HEK293T (cell line): ENCODE results near the gene LYSMD3.

ENCODE experiments used
- CTCF ChIA-PET: fragments of 350-600 bp; formaldehyde crosslinking; extraction: SDS; loops from one replicate; lab custom pipeline; 2021; ENCODE audit warnings: antibody characterized with exemption, inconsistent platforms; lab: Yijun Ruan, JAX
- POLR2A ChIA-PET: fragments of 350-600 bp; formaldehyde crosslinking; extraction: SDS; loops from one replicate; lab custom pipeline; 2020; ENCODE audit warnings: antibody characterized with exemption, inconsistent platforms; lab: Yijun Ruan, JAX
- DNase-seq: peaks from one replicate; pipeline ENCODE4 v3.0.0; 2012; ENCODE audit warnings: mixed read lengths; ENCODE audit errors: extremely low spot score
- ARNT ChIP-seq: fragments of 450-650 bp; IDR thresholded peaks from 2 replicates; pipeline ENCODE4 v1.6.1; 2017; ENCODE audit warnings: mild to moderate bottlenecking
- BHLHE40 ChIP-seq: fragments of 450-650 bp; IDR thresholded peaks from 2 replicates; pipeline ENCODE4 v1.6.1; 2016; ENCODE audit warnings: mild to moderate bottlenecking, moderate library complexity, borderline replicate concordance
- CTBP1 ChIP-seq: fragments of 450-650 bp; IDR thresholded peaks from 2 replicates; pipeline ENCODE4 v1.6.1; 2016; ENCODE audit warnings: borderline replicate concordance
- ELF4 ChIP-seq: fragments of 450-650 bp; IDR thresholded peaks from 2 replicates; pipeline ENCODE4 v1.6.1; 2017; ENCODE audit warnings: antibody characterized with exemption
- FOXA1 ChIP-seq: fragments of 450-650 bp; IDR thresholded peaks from 2 replicates; pipeline ENCODE4 v1.6.1; 2016; ENCODE audit warnings: mild to moderate bottlenecking
- FOXK2 ChIP-seq: fragments of 450-650 bp; IDR thresholded peaks from 2 replicates; pipeline ENCODE4 v1.6.1; 2016; ENCODE audit warnings: mild to moderate bottlenecking
- FOXM1 ChIP-seq: fragments of 450-650 bp; IDR thresholded peaks from 2 replicates; pipeline ENCODE4 v1.6.1; 2017; ENCODE audit warnings: mild to moderate bottlenecking, borderline replicate concordance
- HDGF ChIP-seq: fragments of 450-650 bp; IDR thresholded peaks from 2 replicates; pipeline ENCODE4 v1.6.1; 2017; ENCODE audit warnings: antibody characterized with exemption, borderline replicate concordance
- L3MBTL2 ChIP-seq: fragments of 450-650 bp; conservative IDR thresholded peaks from 2 replicates; pipeline ENCODE4 v1.6.1; 2016; ENCODE audit warnings: mild to moderate bottlenecking
- LEF1 ChIP-seq: fragments of 450-650 bp; IDR thresholded peaks from 2 replicates; pipeline ENCODE4 v1.6.1; 2017; ENCODE audit warnings: mild to moderate bottlenecking, borderline replicate concordance
- NFRKB ChIP-seq: fragments of 450-650 bp; IDR thresholded peaks from 2 replicates; pipeline ENCODE4 v1.6.1; 2016; ENCODE audit warnings: mild to moderate bottlenecking, moderate library complexity
- PKNOX1 ChIP-seq: fragments of 450-650 bp; IDR thresholded peaks from 2 replicates; pipeline ENCODE4 v1.6.1; 2016
- SP1 ChIP-seq: fragments of 450-650 bp; IDR thresholded peaks from 2 replicates; pipeline ENCODE4 v1.6.1; 2017
- SUZ12 ChIP-seq: fragments of 450-650 bp; IDR thresholded peaks from 2 replicates; pipeline ENCODE4 v1.6.1; 2016; ENCODE audit warnings: mild to moderate bottlenecking
- TARDBP ChIP-seq: fragments of 450-650 bp; IDR thresholded peaks from 2 replicates; pipeline ENCODE4 v1.6.1; 2016
- ZNF384 ChIP-seq: fragments of 450-650 bp; IDR thresholded peaks from 2 replicates; pipeline ENCODE4 v1.6.1; 2016

LYSMD3 gene

GRCh38 chr5:90557871-90558270 lies 28.5 kb upstream of the LYSMD3 start:
- ChIA-PET POLR2A (interaction anchor here (0.8 to 2.3 kb wide), 7 partner anchors 10 to 148 kb away, joined by 3 to 11 read pairs (median 5); partner anchors contain the start of genes CETN3, MBLAC2 and POLR3G), CTCF (no interaction called here)
- no peak for DNase-seq
- TF ChIP-seq SP1 (no peak), L3MBTL2 (peak; percentile 42)

- ChIA-PET POLR2A (interaction anchor here (0.6 to 2.3 kb wide), 7 partner anchors 10 to 147 kb away, joined by 3 to 11 read pairs (median 5); partner anchors contain the start of genes CETN3, MBLAC2 and POLR3G), CTCF (no interaction called here)
- TF ChIP-seq FOXK2 (no peak), SP1 (no peak), PKNOX1 (no peak), NFRKB (no peak), BHLHE40 (no peak), LEF1 (no peak), HDGF (no peak), TARDBP (no peak), ARNT (no peak), FOXM1 (no peak), ZNF384 (no peak), L3MBTL2 (no peak), ELF4 (no peak), CTBP1 (no peak), SUZ12 (no peak), FOXA1 (no peak)
These were observed 28.0 kb upstream of the LYSMD3 start for GRCh38 chr5:90557391-90557790.

GRCh38 chr5:90555666-90556065 lies 26.3 kb upstream of the LYSMD3 start:
- POLR2A ChIA-PET: interaction anchor here (0.9 to 1.0 kb wide), 2 partner anchors 27 to 81 kb away, joined by 4 read pairs; partner anchors contain the start of genes LYSMD3, MBLAC2 and POLR3G

More at GRCh38 chr5:90557391-90557790, 28.0 kb upstream of the LYSMD3 start:
- no peak for DNase-seq

GRCh38 chr5:90554358-90555006 lies 25.1 kb upstream of the LYSMD3 start:
- POLR2A ChIA-PET: interaction anchor here (1.1 kb wide), 1 partner anchor 80 kb away, joined by 3 read pairs; the partner anchor contains the start of genes MBLAC2 and POLR3G
- TF ChIP-seq HDGF: no peak
- CTCF ChIA-PET: no interaction called here
- DNase-seq: no peak

More at GRCh38 chr5:90555666-90556065, 26.3 kb upstream of the LYSMD3 start:
- no peak for DNase-seq
- CTCF ChIA-PET: no interaction called here
- no peak for TF ChIP-seq SP1
- TF ChIP-seq FOXM1: no peak
- TF ChIP-seq TARDBP: no peak
- no peak for TF ChIP-seq ARNT
- TF ChIP-seq ELF4: no peak
- no peak for TF ChIP-seq L3MBTL2
- TF ChIP-seq CTBP1: no peak
- no peak for TF ChIP-seq FOXK2
- no peak for TF ChIP-seq SUZ12
- TF ChIP-seq ZNF384: no peak
- no peak for TF ChIP-seq BHLHE40
- TF ChIP-seq NFRKB: no peak
- TF ChIP-seq PKNOX1: no peak
- TF ChIP-seq LEF1: no peak

GRCh38 chr5:90553711-90554110 lies 24.3 kb upstream of the LYSMD3 start:
- POLR2A ChIA-PET: interaction anchor here (1.1 kb wide), 1 partner anchor 79 kb away, joined by 3 read pairs; the partner anchor contains the start of genes MBLAC2 and POLR3G
- TF ChIP-seq SUZ12: no peak
- no peak for TF ChIP-seq BHLHE40
- TF ChIP-seq LEF1: no peak
- no peak for TF ChIP-seq CTBP1
- TF ChIP-seq ELF4: no peak
- no peak for TF ChIP-seq FOXM1
- no peak for TF ChIP-seq HDGF
- no peak for TF ChIP-seq FOXA1
- no peak for TF ChIP-seq TARDBP
- no peak for TF ChIP-seq ARNT
- no peak for TF ChIP-seq ZNF384
- no peak for TF ChIP-seq SP1
- no peak for TF ChIP-seq NFRKB
- no peak for TF ChIP-seq FOXK2
- CTCF ChIA-PET: no interaction called here
- DNase-seq: no peak

GRCh38 chr5:90551376-90551775 lies 22.0 kb upstream of the LYSMD3 start:
- ChIA-PET POLR2A (no interaction called here), CTCF (interaction anchor here (0.6 kb wide), 1 partner anchor 19 kb away, joined by 6 read pairs; no protein-coding TSS in a partner anchor)
- DNase-seq: no peak
- TF ChIP-seq HDGF (no peak), NFRKB (no peak), FOXK2 (no peak), SUZ12 (no peak), L3MBTL2 (no peak), FOXA1 (no peak), ZNF384 (no peak), ARNT (no peak), FOXM1 (no peak), TARDBP (no peak), ELF4 (no peak), BHLHE40 (no peak), LEF1 (no peak), SP1 (no peak), CTBP1 (no peak), PKNOX1 (no peak)
